C4-2B (cell line): Measurements from ENCODE around the gene LRRC49.

Experiments used
- ZFX ChIP-seq: fragments of 450-650 bp; IDR thresholded peaks from 2 replicates; pipeline ENCODE4 v1.6.1; 2017
- TF ChIP-seq, protein P1 (sequence below): fragments of 450-650 bp; conservative IDR thresholded peaks from 2 replicates; pipeline ENCODE4 v1.5.1; 2017; ENCODE audit warnings: mild to moderate bottlenecking

DNA sequence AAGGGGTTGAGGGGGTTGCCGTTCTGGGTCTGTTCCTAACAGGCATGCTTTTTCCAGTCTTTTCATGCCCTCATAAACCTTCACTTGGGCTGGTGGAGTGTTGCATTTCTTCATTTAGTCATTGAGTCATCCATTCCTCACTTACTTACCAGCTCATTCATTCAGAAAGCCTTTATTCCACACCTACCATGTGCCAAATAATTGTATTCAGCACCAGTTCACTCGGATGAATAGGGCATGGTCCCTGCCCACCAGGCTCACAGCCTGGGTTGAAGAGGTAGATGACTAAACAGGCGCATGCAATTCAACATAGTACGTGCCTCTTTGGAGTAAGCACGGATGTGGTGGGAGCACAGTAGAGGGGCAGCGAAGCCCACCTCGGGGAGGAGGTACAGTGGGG is 187.5 kb downstream of the LRRC49 start:
- TF ChIP-seq, protein P1, sequence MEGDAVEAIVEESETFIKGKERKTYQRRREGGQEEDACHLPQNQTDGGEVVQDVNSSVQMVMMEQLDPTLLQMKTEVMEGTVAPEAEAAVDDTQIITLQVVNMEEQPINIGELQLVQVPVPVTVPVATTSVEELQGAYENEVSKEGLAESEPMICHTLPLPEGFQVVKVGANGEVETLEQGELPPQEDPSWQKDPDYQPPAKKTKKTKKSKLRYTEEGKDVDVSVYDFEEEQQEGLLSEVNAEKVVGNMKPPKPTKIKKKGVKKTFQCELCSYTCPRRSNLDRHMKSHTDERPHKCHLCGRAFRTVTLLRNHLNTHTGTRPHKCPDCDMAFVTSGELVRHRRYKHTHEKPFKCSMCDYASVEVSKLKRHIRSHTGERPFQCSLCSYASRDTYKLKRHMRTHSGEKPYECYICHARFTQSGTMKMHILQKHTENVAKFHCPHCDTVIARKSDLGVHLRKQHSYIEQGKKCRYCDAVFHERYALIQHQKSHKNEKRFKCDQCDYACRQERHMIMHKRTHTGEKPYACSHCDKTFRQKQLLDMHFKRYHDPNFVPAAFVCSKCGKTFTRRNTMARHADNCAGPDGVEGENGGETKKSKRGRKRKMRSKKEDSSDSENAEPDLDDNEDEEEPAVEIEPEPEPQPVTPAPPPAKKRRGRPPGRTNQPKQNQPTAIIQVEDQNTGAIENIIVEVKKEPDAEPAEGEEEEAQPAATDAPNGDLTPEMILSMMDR = no peak
- no peak for TF ChIP-seq ZFX
